Heart right ventricle (tissue), 16 donors: Measurements from ENCODE around the gene IL10. TPM values are rescaled to one million over a fixed set of nuclear protein-coding genes. Genes with fewer than 3 reads are reported as not detected.

Experiments used
- ATAC-seq, 8 donors: fragments of 200-7000 bp; cut with Tn5 transposase; one replicate each; pipeline ENCODE4 v1.9.1; 2020; ENCODE audit warnings: mild to moderate bottlenecking in 8 of 8, moderate library complexity in 8 of 8, moderate number of reproducible peaks in 1 of 8
- DNase-seq, 2 donors: peaks; one replicate each; pipeline ENCODE4 v3.0.0-alpha.2; 2020
- H3K27ac ChIP-seq, 10 donors: fragments of 200-600 bp; sonication (generic) in 2 of 10; one replicate each; pipeline versions ENCODE4 v1.5.0 to v1.8.0; 2020 to 2022; ENCODE audit warnings: mild to moderate bottlenecking in 3 of 10
- H3K27me3 ChIP-seq, 7 donors: fragments of 200-600 bp; one replicate each; pipeline ENCODE4 v1.8.0; 2021 to 2022; ENCODE audit warnings: mild to moderate bottlenecking in 2 of 7
- H3K36me3 ChIP-seq, 9 donors: fragments of 200-600 bp; sonication (generic) in 1 of 9; one replicate each; pipeline versions ENCODE4 v1.5.0 to v1.8.0; 2020 to 2022; ENCODE audit warnings: mild to moderate bottlenecking in 2 of 9
- H3K4me1 ChIP-seq, 9 donors: fragments of 200-600 bp; sonication (generic) in 1 of 9; one replicate each; pipeline versions ENCODE4 v1.5.0 to v1.8.0; 2020 to 2022; ENCODE audit warnings: mild to moderate bottlenecking in 4 of 9
- H3K4me3 ChIP-seq, 10 donors: fragments of 200-600 bp; sonication (generic) in 2 of 10; one replicate each; pipeline versions ENCODE4 v1.5.0 to v1.8.0; 2020 to 2022; ENCODE audit warnings: mild to moderate bottlenecking in 7 of 10, moderate library complexity in 2 of 10
- H3K9me3 ChIP-seq, 11 donors: fragments of 200-600 bp in 10 of 11; sonication (generic) in 2 of 11; one replicate each; pipeline versions ENCODE4 v1.5.0 to v1.8.0; 2013 to 2022; ENCODE audit warnings: mild to moderate bottlenecking in 2 of 11, control low read depth in 1 of 11, moderate library complexity in 1 of 11
- CTCF ChIP-seq, 9 donors: fragments of 200-600 bp; sonication (generic) in 2 of 9; IDR thresholded peaks; one replicate each; pipeline versions ENCODE4 v1.5.0 to v1.8.0; 2021 to 2022; ENCODE audit warnings: antibody characterized with exemption in 9 of 9, mild to moderate bottlenecking in 5 of 9, moderate library complexity in 1 of 9
- WGBS, 2 donors: extraction: QIAGEN DNeasy Blood & Tissue Kit; methylation state at CpG; one replicate each; pipeline ENCODE4 v1.1.7; 2013; ENCODE audit warnings: inconsistent platforms in 1 of 2; 5-methylcytosine and 5-hydroxymethylcytosine counted together
- intact Hi-C, 10 donors: fragments of 100-400 bp; cut with DNase I; formaldehyde crosslinking; loops; one replicate each; pipeline versions ENCODE4 v1.11.1 to v1.14.2; 2022
- polyA plus RNA-seq, 2 donors: library from polyadenylated mRNA; stranded (reverse); fragments of 200-250 nt; gene quantifications; one replicate each; pipeline ENCODE4 v1.2.3, GENCODE V29; 2013
- total RNA-seq, 10 donors: library from RNA; stranded (reverse); fragmentation: NEBNext Ultra II Directional in 3 of 10; extraction: Animal tissue kit (Norgen Biotek cat#: 25700) in 3 of 10; gene quantifications; one replicate each; pipeline versions ENCODE4 v1.2.1 to v1.2.4, GENCODE V29; 2021 to 2023
- donor health status: Arrhythmogenic right ventricular cardiomyopathy.
- donor health status: ischemic (EF 13 %, LVEDD 7.1; RV severe dilation, severe dysfunction).
- donor health status: healthy with polysubstance abuse.
- donor health status: DM: no; HTN: yes; CAD: no.
- donor health status: DM: no; HTN: no; CAD: no.
- donor health status: ischemic (EF 25% LVEDD 6.9; RV normal size, moderate dysfunction).
- donor health status: ischemic (EF 25% LVEDD 5.7; RV mildly dilated, moderate dysfunction).
- donor health status: healthy.
- donor health status: DM: yes; HTN: yes; CAD: no.
- donor health status: Ischemic cardiomyopathy.
- donor health status: ischemic (EF 35%, LVEDD 5.7; RV mildly dilated, moderate dysfunction).
- donor health status: nonischemic (EF 11% LVEDD 7.7; RV severe dilation, severe dysfunction).
- donor health status: DM: yes; HTN: yes; CAD: no.
- donor health status: PGD.
- donor health status: ischemic (EF 29% LVEDD 5.4; RV normal size, mild dysfunction).
- donor health status: nonischemic (EF 23%, LVEDD 6.1; RV moderate dilation, normal function).

IL10 gene
- total and polyA plus RNA-seq, 12 donors, result 0.25 to 2.6 (median 0.78) TPM; not detected in 2

- intact Hi-C loops, result loop anchor here in 7 of 10 donors (2.0 to 10.0 kb wide), 7 partner anchors 69 to 182 kb away; partner anchors contain the start of gene DYRK3 (in 2 of the 7)
- H3K27me3 ChIP-seq, result no peaks in the 10 kb centered on the region
- no peak for TF ChIP-seq CTCF (IDR thresholded peaks at IDR 0.05)
- H3K27ac ChIP-seq, result peak overlapping the region in 5 of 10 donors; percentile 12 to 70 (median 25)
- no peaks in the 10 kb centered on the region for H3K9me3 ChIP-seq
- no peak for ATAC-seq
- peaks cover 4 to 68% (median 33%) of the 10 kb centered on the region in 9 donors for H3K36me3 ChIP-seq
- 62 to 65% methylated on average over 5 of the region's 5 CpGs for WGBS, 2 donors
- no peak for DNase-seq
- H3K4me3 ChIP-seq, result no peak overlapping the region
- H3K4me1 ChIP-seq, result peaks cover 10 to 68% (median 44%) of the 10 kb centered on the region in 9 donors
These were observed 36.7 kb downstream of the IL10 start for GRCh38 chr1:206735553-206736031.

GRCh38 chr1:206734499-206735142 lies 37.7 kb downstream of the IL10 start:
- WGBS, 2 donors, result 70 to 81% methylated on average over 9 of the region's 9 CpGs
- H3K4me3 ChIP-seq, result no peak overlapping the region
- peak overlapping the region in 1 of 10 donors; percentile 70 for H3K27ac ChIP-seq
- no peaks in the 10 kb centered on the region for H3K27me3 ChIP-seq
- intact Hi-C loops, result loop anchor here in 9 of 10 donors (2.0 to 10.0 kb wide), 8 partner anchors 70 to 183 kb away; partner anchors contain the start of gene DYRK3 (in 2 of the 9)
- H3K36me3 ChIP-seq, result peaks cover 4 to 78% (median 42%) of the 10 kb centered on the region in 9 donors
- no peaks in the 10 kb centered on the region for H3K9me3 ChIP-seq
- peak in 5 of 8 donors; percentile 14 to 31 (median 24) for ATAC-seq
- peaks cover 10 to 65% (median 44%) of the 10 kb centered on the region in 9 donors for H3K4me1 ChIP-seq
- peak; percentile 42 to 79 (median 65) for TF ChIP-seq CTCF (IDR thresholded peaks at IDR 0.05)
- peak in 1 of 2 donors; percentile 37 for DNase-seq

GRCh38 chr1:206732992-206733391 lies 39.3 kb downstream of the IL10 start:
- H3K4me1 ChIP-seq, result peaks cover 3 to 65% (median 36%) of the 10 kb centered on the region in 9 donors
- no peak overlapping the region for H3K27ac ChIP-seq
- no peak overlapping the region for H3K4me3 ChIP-seq
- WGBS, 2 donors, result 80 to 87% methylated on average over 11 of the region's 11 CpGs
- no peak for ATAC-seq
- peaks cover 4 to 90% (median 49%) of the 10 kb centered on the region in 9 donors for H3K36me3 ChIP-seq
- DNase-seq, result no peak
- H3K9me3 ChIP-seq, result no peaks in the 10 kb centered on the region
- intact Hi-C loops, result loop anchor here in 6 of 10 donors (5.0 to 10.0 kb wide), 5 partner anchors 72 to 182 kb away; partner anchors contain the start of gene DYRK3 (in 2 of the 6)
- no peak for TF ChIP-seq CTCF (IDR thresholded peaks at IDR 0.05)
- H3K27me3 ChIP-seq, result no peaks in the 10 kb centered on the region

GRCh38 chr1:206732508-206732907 lies 39.8 kb downstream of the IL10 start:
- H3K27me3 ChIP-seq, result no peaks in the 10 kb centered on the region
- H3K36me3 ChIP-seq, result peaks cover 4 to 90% (median 49%) of the 10 kb centered on the region in 9 donors
- intact Hi-C loops, result loop anchor here in 6 of 10 donors (5.0 to 10.0 kb wide), 5 partner anchors 72 to 182 kb away; partner anchors contain the start of gene DYRK3 (in 2 of the 6)
- H3K4me1 ChIP-seq, result peaks cover 3 to 65% (median 36%) of the 10 kb centered on the region in 9 donors
- no peaks in the 10 kb centered on the region for H3K9me3 ChIP-seq
- no peak for ATAC-seq
- no peak for DNase-seq
- 80 to 81% methylated on average over 11 of the region's 11 CpGs for WGBS, 2 donors
- TF ChIP-seq CTCF (IDR thresholded peaks at IDR 0.05), result no peak
- no peak overlapping the region for H3K27ac ChIP-seq
- no peak overlapping the region for H3K4me3 ChIP-seq
